ENCODE measurements around the gene LYPD4. TPM values are rescaled to one million over a fixed set of nuclear protein-coding genes. Genes with fewer than 3 reads are reported as not detected.
A peak's percentile ranks its signal among the peaks of the same experiment; 100 is the strongest.

The LYPD4 gene, protein sequence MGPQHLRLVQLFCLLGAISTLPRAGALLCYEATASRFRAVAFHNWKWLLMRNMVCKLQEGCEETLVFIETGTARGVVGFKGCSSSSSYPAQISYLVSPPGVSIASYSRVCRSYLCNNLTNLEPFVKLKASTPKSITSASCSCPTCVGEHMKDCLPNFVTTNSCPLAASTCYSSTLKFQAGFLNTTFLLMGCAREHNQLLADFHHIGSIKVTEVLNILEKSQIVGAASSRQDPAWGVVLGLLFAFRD
- polyA plus RNA-seq (2013), result not detected

DNA sequence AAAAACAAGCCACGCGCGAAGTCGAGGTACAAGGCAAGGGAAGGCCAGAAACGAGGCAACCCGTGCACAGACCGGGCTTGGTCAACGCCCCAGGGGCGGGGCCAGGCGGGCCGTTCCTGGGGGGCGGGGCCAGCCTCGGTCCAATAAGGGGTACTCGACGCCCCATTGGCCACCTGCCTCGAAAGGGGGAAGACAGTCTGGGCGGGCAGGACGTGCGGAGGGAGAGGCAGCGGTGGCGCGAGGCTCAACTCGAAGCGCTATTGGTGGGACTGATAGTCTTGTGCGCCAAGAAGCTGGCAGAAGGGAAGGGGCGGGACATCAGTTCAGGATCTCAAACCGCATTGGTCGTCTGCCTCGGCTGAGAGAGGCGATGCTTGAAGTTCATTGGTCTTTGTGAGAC, at the start of gene LYPD4:
LYPD4 (minus strand) TSS at position 83 of the 400 bp plus-strand sequence. CDS start 5,398 bp downstream, outside the sequence.
- CTCF ChIA-PET, result interaction anchor here (2.2 kb wide), 1 partner anchor 10 kb away, joined by 9 read pairs; no protein-coding TSS in a partner anchor
- no peaks in the 10 kb centered on the region for H3K36me3 ChIP-seq (ENCODE audit: control insufficient read depth in 4 of 4, insufficient read depth in 4 of 4, low read length in 3 of 4)
- DNase-seq, result peak in 2 of 3 donors; percentile 26 to 28

GRCh38 chr19:41893899-41894298, 49.4 kb upstream of the LYPD4 start:
- POLR2A ChIA-PET, result no interaction called here
- Histone ChIP-seq H3K4me3 (ENCODE audit: control insufficient read depth in 1 of 7, extremely low read depth in 1 of 7, insufficient read depth in 4 of 7, low read depth in 2 of 7, low read length in 6 of 7) (no peak overlapping the region), H3K27ac (ENCODE audit: insufficient read depth in 1 of 2, low read depth in 1 of 2, low read length in 2 of 2, poor library complexity in 1 of 2, severe bottlenecking in 2 of 2) (no peak overlapping the region), H3K9me3 (ENCODE audit: control extremely low read depth in 1 of 5, control insufficient read depth in 4 of 5, insufficient read depth in 2 of 5, low read depth in 1 of 5, low read length in 4 of 5) (no peaks in the 10 kb centered on the region), H3K4me1 (ENCODE audit: control extremely low read depth in 1 of 4, control insufficient read depth in 4 of 4, insufficient read depth in 4 of 4, low read length in 3 of 4) (peaks cover 2 to 35% (median 28%) of the 10 kb centered on the region in 4 experiments), H3K36me3 (ENCODE audit: control insufficient read depth in 4 of 4, insufficient read depth in 4 of 4, low read length in 3 of 4) (peaks cover 6 to 71% (median 55%) of the 10 kb centered on the region in 4 experiments), H3K27me3 (replicated peaks in 2 of 5; ENCODE audit: control insufficient read depth in 4 of 5, insufficient read depth in 5 of 5, low read length in 4 of 5) (no peaks in the 10 kb centered on the region)
- CTCF ChIA-PET, result no interaction called here
- DNase-seq, result peak in 1 of 3 donors; percentile 49
- 95% methylated on average over 4 of the region's 6 CpGs for WGBS (ENCODE audit: insufficient coverage)

More for the DNA sequence above, at the start of gene LYPD4:
- Histone ChIP-seq H3K4me1 (ENCODE audit: control extremely low read depth in 1 of 4, control insufficient read depth in 4 of 4, insufficient read depth in 4 of 4, low read length in 3 of 4) (peaks cover 0 to 5% (median 0%) of the 10 kb centered on the region in 4 experiments), H3K4me3 (ENCODE audit: control insufficient read depth in 1 of 7, extremely low read depth in 1 of 7, insufficient read depth in 4 of 7, low read depth in 2 of 7, low read length in 6 of 7) (no peak within 1 kb of the TSS), H3K9me3 (ENCODE audit: control extremely low read depth in 1 of 5, control insufficient read depth in 4 of 5, insufficient read depth in 2 of 5, low read depth in 1 of 5, low read length in 4 of 5) (no peaks in the 10 kb centered on the region), H3K27me3 (replicated peaks in 2 of 5; ENCODE audit: control insufficient read depth in 4 of 5, insufficient read depth in 5 of 5, low read length in 4 of 5) (peaks cover 0 to 3% (median 0%) of the 10 kb centered on the region in 5 experiments), H3K27ac (ENCODE audit: insufficient read depth in 1 of 2, low read depth in 1 of 2, low read length in 2 of 2, poor library complexity in 1 of 2, severe bottlenecking in 2 of 2) (no peak within 1 kb of the TSS)
- 87% methylated on average over 28 of the region's 30 CpGs for WGBS (ENCODE audit: insufficient coverage)
- POLR2A ChIA-PET, result no interaction called here

DNA sequence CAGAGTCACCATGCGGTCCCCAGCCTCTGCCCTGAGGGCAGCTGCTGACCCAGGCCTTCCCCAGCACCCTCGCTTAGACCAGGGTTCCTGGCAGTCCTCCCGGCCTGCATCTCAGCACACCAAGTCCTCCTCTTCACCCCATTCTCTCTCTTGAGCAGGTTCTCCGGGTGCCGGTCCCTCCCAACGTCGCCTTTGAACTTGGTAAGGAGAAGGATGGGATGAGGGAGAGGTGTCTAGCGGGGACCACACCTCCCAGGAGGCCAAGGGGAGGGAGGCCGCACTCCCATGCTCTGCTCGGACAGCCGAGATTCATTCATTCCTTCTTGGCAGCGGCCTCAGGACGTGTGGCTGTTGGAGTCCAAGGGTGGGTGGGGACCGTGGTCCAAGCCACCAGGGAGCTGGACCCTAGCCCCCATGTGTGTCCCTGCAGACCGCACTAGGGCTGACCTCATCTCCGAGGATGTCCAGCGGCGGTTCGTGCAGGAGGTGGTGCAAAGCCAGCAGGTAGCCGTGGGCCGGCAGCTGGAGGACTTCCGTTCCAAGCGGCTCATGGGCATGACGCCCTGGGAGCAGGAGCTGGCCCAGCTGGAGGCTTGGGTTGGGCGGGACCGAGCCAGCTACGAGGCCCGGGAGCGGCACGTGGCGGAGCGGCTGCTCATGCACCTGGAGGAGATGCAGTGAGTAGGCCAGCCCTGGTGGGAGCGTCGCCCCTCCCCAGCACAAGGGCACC, 47.9 kb upstream of the LYPD4 start:
- CTCF ChIA-PET, result interaction anchor here (1.0 to 7.4 kb wide), 3 partner anchors 10 to 17 kb away, joined by 3 to 82 read pairs (median 8); partner anchors contain the start of gene CD79A
- H3K4me1 ChIP-seq (ENCODE audit: control extremely low read depth in 1 of 4, control insufficient read depth in 4 of 4, insufficient read depth in 4 of 4, low read length in 3 of 4), result peaks cover 2 to 51% (median 44%) of the 10 kb centered on the region in 4 experiments
- POLR2A ChIA-PET, result interaction anchor here (1.1 kb wide), 1 partner anchor 20 kb away, joined by 5 read pairs; no protein-coding TSS in a partner anchor
- H3K4me3 ChIP-seq (ENCODE audit: control insufficient read depth in 1 of 7, extremely low read depth in 1 of 7, insufficient read depth in 4 of 7, low read depth in 2 of 7, low read length in 6 of 7), result peak overlapping the region in 1 of 7 experiments; percentile 20
- H3K9me3 ChIP-seq (ENCODE audit: control extremely low read depth in 1 of 5, control insufficient read depth in 4 of 5, insufficient read depth in 2 of 5, low read depth in 1 of 5, low read length in 4 of 5), result no peaks in the 10 kb centered on the region
- peaks cover 4 to 66% (median 43%) of the 10 kb centered on the region in 4 experiments for H3K36me3 ChIP-seq (ENCODE audit: control insufficient read depth in 4 of 4, insufficient read depth in 4 of 4, low read length in 3 of 4)
- DNase-seq, result no peak
- no peaks in the 10 kb centered on the region for H3K27me3 ChIP-seq (replicated peaks in 2 of 5; ENCODE audit: control insufficient read depth in 4 of 5, insufficient read depth in 5 of 5, low read length in 4 of 5)
- 97% methylated on average over 25 of the region's 34 CpGs for WGBS (ENCODE audit: insufficient coverage)
- peak overlapping the region; percentile 15 to 47 for H3K27ac ChIP-seq (ENCODE audit: insufficient read depth in 1 of 2, low read depth in 1 of 2, low read length in 2 of 2, poor library complexity in 1 of 2, severe bottlenecking in 2 of 2)

DNA sequence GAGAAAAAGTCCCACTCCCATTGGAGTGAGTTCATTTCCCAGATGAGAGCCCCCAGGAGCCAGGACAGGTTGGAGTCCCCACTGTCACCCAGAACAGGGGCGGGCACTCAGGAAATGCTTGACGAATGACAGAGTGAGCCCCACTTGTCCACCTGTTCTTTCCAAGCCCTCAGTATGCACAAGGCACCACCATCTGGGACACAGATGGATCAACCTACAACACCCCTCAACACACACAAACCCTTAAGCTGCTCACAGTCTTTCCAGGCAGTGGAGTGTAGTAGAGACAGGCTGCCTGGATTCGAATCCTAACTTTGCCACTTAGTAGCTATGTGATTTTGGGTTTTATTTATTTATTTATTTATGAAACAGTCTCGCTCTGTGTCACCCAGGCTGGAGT, 46.5 kb upstream of the LYPD4 start:
- DNase-seq, result no peak
- H3K27me3 ChIP-seq (replicated peaks in 2 of 5; ENCODE audit: control insufficient read depth in 4 of 5, insufficient read depth in 5 of 5, low read length in 4 of 5), result no peaks in the 10 kb centered on the region
- ChIA-PET POLR2A (interaction anchor here (1.1 kb wide), 1 partner anchor 18 kb away, joined by 5 read pairs; no protein-coding TSS in a partner anchor), CTCF (interaction anchor here (1.0 to 7.4 kb wide), 6 partner anchors 8 to 68 kb away, joined by 3 to 82 read pairs (median 4); partner anchors contain the start of genes ARHGEF1, CD79A and RABAC1)
- H3K4me1 ChIP-seq (ENCODE audit: control extremely low read depth in 1 of 4, control insufficient read depth in 4 of 4, insufficient read depth in 4 of 4, low read length in 3 of 4), result peaks cover 8 to 65% (median 58%) of the 10 kb centered on the region in 4 experiments
- H3K36me3 ChIP-seq (ENCODE audit: control insufficient read depth in 4 of 4, insufficient read depth in 4 of 4, low read length in 3 of 4), result peaks cover 4 to 60% (median 34%) of the 10 kb centered on the region in 4 experiments
- no peak overlapping the region for H3K4me3 ChIP-seq (ENCODE audit: control insufficient read depth in 1 of 7, extremely low read depth in 1 of 7, insufficient read depth in 4 of 7, low read depth in 2 of 7, low read length in 6 of 7)
- 95% methylated on average over 2 of the region's 4 CpGs for WGBS (ENCODE audit: insufficient coverage)
- no peak overlapping the region for H3K27ac ChIP-seq (ENCODE audit: insufficient read depth in 1 of 2, low read depth in 1 of 2, low read length in 2 of 2, poor library complexity in 1 of 2, severe bottlenecking in 2 of 2)
- H3K9me3 ChIP-seq (ENCODE audit: control extremely low read depth in 1 of 5, control insufficient read depth in 4 of 5, insufficient read depth in 2 of 5, low read depth in 1 of 5, low read length in 4 of 5), result no peaks in the 10 kb centered on the region

- H3K9me3 ChIP-seq (ENCODE audit: control extremely low read depth in 1 of 5, control insufficient read depth in 4 of 5, insufficient read depth in 2 of 5, low read depth in 1 of 5, low read length in 4 of 5), result no peaks in the 10 kb centered on the region
- ChIA-PET CTCF (interaction anchor here (0.9 to 7.4 kb wide), 4 partner anchors 7 to 27 kb away, joined by 3 to 82 read pairs (median 4); partner anchors contain the start of genes ARHGEF1 and CD79A), POLR2A (interaction anchor here (0.6 kb wide), 1 partner anchor 40 kb away, joined by 3 read pairs; no protein-coding TSS in a partner anchor)
- peak overlapping the region in 1 of 2 experiments; percentile 45 for H3K27ac ChIP-seq (ENCODE audit: insufficient read depth in 1 of 2, low read depth in 1 of 2, low read length in 2 of 2, poor library complexity in 1 of 2, severe bottlenecking in 2 of 2)
- peaks cover 14 to 74% (median 68%) of the 10 kb centered on the region in 4 experiments for H3K4me1 ChIP-seq (ENCODE audit: control extremely low read depth in 1 of 4, control insufficient read depth in 4 of 4, insufficient read depth in 4 of 4, low read length in 3 of 4)
- 97% methylated on average over 5 of the region's 8 CpGs for WGBS (ENCODE audit: insufficient coverage)
- H3K36me3 ChIP-seq (ENCODE audit: control insufficient read depth in 4 of 4, insufficient read depth in 4 of 4, low read length in 3 of 4), result peaks cover 0 to 51% (median 25%) of the 10 kb centered on the region in 4 experiments
- no peak for DNase-seq
- no peak overlapping the region for H3K4me3 ChIP-seq (ENCODE audit: control insufficient read depth in 1 of 7, extremely low read depth in 1 of 7, insufficient read depth in 4 of 7, low read depth in 2 of 7, low read length in 6 of 7)
- H3K27me3 ChIP-seq (replicated peaks in 2 of 5; ENCODE audit: control insufficient read depth in 4 of 5, insufficient read depth in 5 of 5, low read length in 4 of 5), result no peaks in the 10 kb centered on the region
Measured at GRCh38 chr19:41889896-41890295, 45.4 kb upstream of the LYPD4 start.

- Histone ChIP-seq H3K27ac (ENCODE audit: insufficient read depth in 1 of 2, low read depth in 1 of 2, low read length in 2 of 2, poor library complexity in 1 of 2, severe bottlenecking in 2 of 2) (peak overlapping the region; percentile 20 to 22), H3K36me3 (ENCODE audit: control insufficient read depth in 4 of 4, insufficient read depth in 4 of 4, low read length in 3 of 4) (peaks cover 0 to 42% (median 20%) of the 10 kb centered on the region in 4 experiments), H3K27me3 (replicated peaks in 2 of 5; ENCODE audit: control insufficient read depth in 4 of 5, insufficient read depth in 5 of 5, low read length in 4 of 5) (no peaks in the 10 kb centered on the region), H3K4me3 (ENCODE audit: control insufficient read depth in 1 of 7, extremely low read depth in 1 of 7, insufficient read depth in 4 of 7, low read depth in 2 of 7, low read length in 6 of 7) (no peak overlapping the region), H3K9me3 (ENCODE audit: control extremely low read depth in 1 of 5, control insufficient read depth in 4 of 5, insufficient read depth in 2 of 5, low read depth in 1 of 5, low read length in 4 of 5) (no peaks in the 10 kb centered on the region), H3K4me1 (ENCODE audit: control extremely low read depth in 1 of 4, control insufficient read depth in 4 of 4, insufficient read depth in 4 of 4, low read length in 3 of 4) (peaks cover 17 to 80% (median 74%) of the 10 kb centered on the region in 4 experiments)
- 91% methylated on average over 11 of the region's 12 CpGs for WGBS (ENCODE audit: insufficient coverage)
- no peak for DNase-seq
- ChIA-PET POLR2A (no interaction called here), CTCF (interaction anchor here (1.0 to 7.4 kb wide), 9 partner anchors 14 to 63 kb away, joined by 3 to 82 read pairs (median 4); partner anchors contain the start of genes CD79A and RPS19)
Measured at GRCh38 chr19:41888926-41889325, 44.4 kb upstream of the LYPD4 start.

Data from common myeloid progenitor, CD34-positive (primary cell).